HUDEP-2 (cell line): ENCODE results near the gene MAP3K7CL.

ENCODE experiments used
- DNase-seq, 76 experiments: peaks; one replicate each; lab custom pipeline; 2025; ENCODE audit not compliant: unreplicated experiment in 76 of 76; lab: John Stamatoyannopoulos, UW

MAP3K7CL gene

DNA sequence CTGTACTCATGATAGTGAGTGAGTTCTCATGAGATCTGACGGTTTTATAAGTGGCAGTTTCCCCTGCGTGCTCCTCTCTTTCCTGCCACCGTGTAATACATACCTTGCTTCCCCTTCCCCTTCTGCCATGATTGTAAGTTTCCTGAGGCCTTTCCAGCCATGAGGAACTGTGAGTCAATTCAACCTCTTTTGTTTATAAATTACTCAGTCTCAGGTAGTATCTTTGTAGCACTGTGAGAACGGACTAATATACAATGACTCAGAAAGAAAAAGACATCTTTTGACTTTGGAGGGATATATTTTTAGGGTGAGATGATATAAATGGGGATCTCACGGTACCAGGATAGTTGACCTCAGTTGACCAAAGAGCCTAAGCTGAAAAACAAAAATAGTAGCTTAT lies 93.6 kb downstream of the MAP3K7CL start:
- DNase-seq, result no peak
